H1 (cell line): ENCODE measurements around the gene SPEF1. TPM values are rescaled to one million over a fixed set of nuclear protein-coding genes. Genes with fewer than 3 reads are reported as not detected.

ENCODE experiments used
- CTCF ChIA-PET: fragments of 300-600 bp; sonication (Branson Sonifier 250); formaldehyde crosslinking; loops from one replicate; lab custom pipeline; 2021; ENCODE audit not compliant: partially characterized antibody; lab: Charles Lee
- POLR2A ChIA-PET: fragments of 300-600 bp; sonication (Branson Sonifier 250); formaldehyde crosslinking; loops from one replicate; lab custom pipeline; 2021; ENCODE audit warnings: inconsistent platforms; ENCODE audit not compliant: partially characterized antibody; lab: Charles Lee
- DNase-seq, 2 experiments: peaks; one replicate each; pipeline versions ENCODE4 v3.0.0 to v3.0.0-alpha.2; 2010 to 2022; ENCODE audit warnings: low spot score in 2 of 2, low read depth in 1 of 2, mixed read lengths in 1 of 2
- FAIRE-seq: peaks from 2 replicates; lab custom pipeline; 2011; peaks lifted over from hg19 to GRCh38; lab: Jason Lieb, UNC
- H2AFZ ChIP-seq: 2 replicates; pipeline ENCODE4 v1.8.1; 2012; ENCODE audit warnings: low read length, inconsistent platforms
- H2AK5ac ChIP-seq: 2 replicates; pipeline ENCODE4 v1.6.1; 2013; ENCODE audit warnings: low read depth, low read length
- H2BK120ac ChIP-seq: replicated peaks from 2 replicates; pipeline ENCODE3; 2013; ENCODE audit warnings: low read depth, low read length, inconsistent platforms
- H2BK12ac ChIP-seq: 2 replicates; pipeline ENCODE4 v1.6.1; 2013; ENCODE audit warnings: low read depth, low read length
- H2BK15ac ChIP-seq: 2 replicates; pipeline ENCODE4 v1.6.1; 2013; ENCODE audit warnings: low read length
- H2BK20ac ChIP-seq: 2 replicates; pipeline ENCODE4 v1.6.1; 2013; ENCODE audit warnings: low read length
- H2BK5ac ChIP-seq: 2 replicates; pipeline ENCODE4 v1.6.1; 2013; ENCODE audit warnings: low read depth, low read length
- H3K14ac ChIP-seq: 2 replicates; pipeline ENCODE4 v1.6.1; 2013; ENCODE audit warnings: inconsistent platforms; ENCODE audit not compliant: insufficient read length
- H3K18ac ChIP-seq: 2 replicates; pipeline ENCODE4 v1.6.1; 2013; ENCODE audit warnings: low read length; ENCODE audit errors: extremely low read depth
- H3K23ac ChIP-seq: 2 replicates; pipeline ENCODE4 v1.6.1; 2013; ENCODE audit warnings: inconsistent platforms; ENCODE audit not compliant: insufficient read length
- H3K23me2 ChIP-seq: 2 replicates; pipeline ENCODE4 v1.6.1; 2013; ENCODE audit warnings: low read depth, low read length
- H3K27ac ChIP-seq: 2 replicates; pipeline ENCODE4 v1.6.1; 2011; ENCODE audit warnings: low read depth, low read length, inconsistent platforms
- H3K27me3 ChIP-seq, 4 experiments: replicated peaks in 1 of 4; 1 replicate in 1 of 4; 2 replicates in 3 of 4; pipeline versions ENCODE4 v1.6.1 to v1.8.1; 2011 to 2013; ENCODE audit warnings: low read length in 3 of 4, mild to moderate bottlenecking in 3 of 4, inconsistent platforms in 2 of 4, mixed read lengths in 2 of 4, moderate library complexity in 1 of 4; ENCODE audit not compliant: control insufficient read depth in 3 of 4, insufficient read depth in 3 of 4; ENCODE audit errors: extremely low read depth in 1 of 4
- H3K36me3 ChIP-seq, 4 experiments: 2 replicates each; pipeline versions ENCODE4 v1.6.1 to v1.8.1; 2011 to 2013; ENCODE audit warnings: mild to moderate bottlenecking in 4 of 4, low read length in 3 of 4, moderate library complexity in 2 of 4, control low read depth in 1 of 4, inconsistent platforms in 1 of 4; ENCODE audit not compliant: insufficient read depth in 4 of 4, control insufficient read depth in 2 of 4
- H3K4ac ChIP-seq: replicated peaks from 2 replicates; pipeline ENCODE3; 2013; ENCODE audit warnings: low read length, low read depth, mixed read lengths, inconsistent platforms; ENCODE audit not compliant: insufficient read length
- H3K4me1 ChIP-seq, 4 experiments: replicated peaks in 1 of 4; 1 replicate in 1 of 4; 2 replicates in 3 of 4; pipeline versions ENCODE4 v1.6.1 to v1.8.1; 2011 to 2013; ENCODE audit warnings: low read length in 3 of 4, inconsistent platforms in 2 of 4, mixed read lengths in 1 of 4; ENCODE audit not compliant: insufficient read depth in 4 of 4, control insufficient read depth in 3 of 4
- H3K4me2 ChIP-seq, 2 experiments: 2 replicates each; pipeline versions ENCODE4 v1.6.1 to v1.8.1; 2011 to 2013; ENCODE audit warnings: low read depth in 2 of 2, low read length in 2 of 2, control low read depth in 1 of 2, inconsistent platforms in 1 of 2, mild to moderate bottlenecking in 1 of 2; ENCODE audit not compliant: insufficient read depth in 1 of 2
- H3K4me3 ChIP-seq, 4 experiments: fragments of 200-600, 300-600 bp in 1 of 4; sonication (generic), shearing (Covaris generic), sonication (Bioruptor Twin) in 1 of 4; 2 replicates each; pipeline versions ENCODE4 v1.5.1 to v1.8.1; 2011 to 2016; ENCODE audit warnings: low read length in 4 of 4, low read depth in 3 of 4, control low read depth in 2 of 4, inconsistent platforms in 2 of 4, mild to moderate bottlenecking in 2 of 4, mixed read lengths in 1 of 4, moderate library complexity in 1 of 4; ENCODE audit not compliant: insufficient read depth in 2 of 4; ENCODE audit errors: extremely low read depth in 1 of 4
- H3K56ac ChIP-seq: replicated peaks from 2 replicates; pipeline ENCODE3; 2013; ENCODE audit warnings: low read depth, mild to moderate bottlenecking, mixed read lengths, low read length, inconsistent platforms; ENCODE audit not compliant: insufficient read length
- H3K79me1 ChIP-seq: 2 replicates; pipeline ENCODE4 v1.6.1; 2013; ENCODE audit warnings: low read depth, low read length, control low read depth
- H3K79me2 ChIP-seq, 2 experiments: 2 replicates each; pipeline versions ENCODE4 v1.6.1 to v1.8.1; 2012 to 2013; ENCODE audit warnings: low read length in 2 of 2, mild to moderate bottlenecking in 2 of 2, inconsistent platforms in 1 of 2; ENCODE audit not compliant: insufficient read depth in 2 of 2, control insufficient read depth in 1 of 2
- H3K9ac ChIP-seq, 4 experiments: replicated peaks in 1 of 4; 1 replicate in 1 of 4; 2 replicates in 3 of 4; pipeline versions ENCODE4 v1.6.1 to v1.8.1; 2011 to 2013; ENCODE audit warnings: low read depth in 3 of 4, low read length in 3 of 4, control low read depth in 2 of 4, mild to moderate bottlenecking in 2 of 4, moderate library complexity in 2 of 4, inconsistent platforms in 1 of 4; ENCODE audit errors: extremely low read depth in 1 of 4
- H3K9me3 ChIP-seq, 2 experiments: 2 replicates each; pipeline versions ENCODE4 v1.6.1 to v1.8.1; 2012 to 2013; ENCODE audit warnings: mild to moderate bottlenecking in 2 of 2, moderate library complexity in 2 of 2, control low read depth in 1 of 2, inconsistent platforms in 1 of 2, low read depth in 1 of 2, low read length in 1 of 2, mixed read lengths in 1 of 2; ENCODE audit not compliant: insufficient read depth in 2 of 2
- H4K20me1 ChIP-seq, 2 experiments: replicated peaks in 1 of 2; 2 replicates each; pipeline versions ENCODE3 to v1.8.1; 2011 to 2013; ENCODE audit warnings: inconsistent platforms in 2 of 2, low read length in 2 of 2, mild to moderate bottlenecking in 1 of 2; ENCODE audit not compliant: insufficient read depth in 2 of 2, control insufficient read depth in 1 of 2
- H4K5ac ChIP-seq: 2 replicates; pipeline ENCODE4 v1.6.1; 2013; ENCODE audit warnings: low read length, low read depth, mixed read lengths, inconsistent platforms; ENCODE audit not compliant: insufficient read length
- H4K8ac ChIP-seq: 2 replicates; pipeline ENCODE4 v1.8.0; 2013; ENCODE audit warnings: mild to moderate bottlenecking, moderate library complexity, low read length, inconsistent platforms; ENCODE audit not compliant: insufficient read depth; ENCODE audit errors: extremely low read depth
- H4K91ac ChIP-seq: replicated peaks from 2 replicates; pipeline ENCODE3; 2013; ENCODE audit warnings: low read length, mixed read lengths, inconsistent platforms; ENCODE audit not compliant: insufficient read length
- CREB1 ChIP-seq: IDR thresholded peaks from 2 replicates; pipeline ENCODE4 v1.6.1; 2012; ENCODE audit warnings: inconsistent platforms
- GABPA ChIP-seq: IDR thresholded peaks from 2 replicates; pipeline ENCODE4 v1.6.1; 2011; ENCODE audit warnings: mild to moderate bottlenecking, low read length, moderate library complexity, borderline replicate concordance; ENCODE audit not compliant: insufficient read depth
- HDAC2 ChIP-seq, 2 experiments: fragments of 300-600 bp in 1 of 2; sonication (generic) in 1 of 2; IDR thresholded peaks; 2 replicates each; pipeline ENCODE4 v1.6.1; 2011 to 2012; ENCODE audit warnings: low read depth in 2 of 2, low read length in 2 of 2, mild to moderate bottlenecking in 2 of 2, moderate library complexity in 2 of 2, borderline replicate concordance in 1 of 2, inconsistent platforms in 1 of 2
- POLR2A ChIP-seq, 2 experiments: IDR thresholded peaks; 1 replicate in 1 of 2; 2 replicates in 1 of 2; pipeline ENCODE4 v1.6.1; 2011; ENCODE audit warnings: low read depth in 2 of 2, low read length in 2 of 2, mild to moderate bottlenecking in 2 of 2; ENCODE audit errors: control extremely low read depth in 1 of 2
- RAD21 ChIP-seq, 2 experiments: IDR thresholded peaks in 1 of 2; conservative IDR thresholded peaks in 1 of 2; 2 replicates each; pipeline ENCODE4 v1.6.1; 2011; ENCODE audit warnings: low read depth in 2 of 2, low read length in 2 of 2, improper control_type of control experiment in 1 of 2, inconsistent platforms in 1 of 2, mild to moderate bottlenecking in 1 of 2, moderate library complexity in 1 of 2
- TAF7 ChIP-seq: optimal IDR thresholded peaks from 2 replicates; pipeline ENCODE3; 2011; ENCODE audit warnings: low read depth, mild to moderate bottlenecking, inconsistent platforms, low read length, moderate library complexity, borderline replicate concordance
- TEAD4 ChIP-seq: IDR thresholded peaks from 2 replicates; pipeline ENCODE4 v1.6.1; 2012; ENCODE audit warnings: low read depth, low read length, inconsistent platforms, mixed read lengths
- YY1 ChIP-seq: IDR thresholded peaks from 2 replicates; pipeline ENCODE4 v1.6.1; 2011; ENCODE audit warnings: low read depth, mild to moderate bottlenecking, low read length
- WGBS, 2 experiments: shearing (Covaris generic) in 1 of 2; methylation state at CpG; one replicate each; pipeline versions ENCODE4 v1.1.6 to v1.1.7; 2013 to 2015; ENCODE audit warnings: low lambda C conversion rate in 2 of 2, mixed read lengths in 2 of 2, inconsistent platforms in 1 of 2, low coverage in 1 of 2, missing lambda C conversion rate in 1 of 2; ENCODE audit not compliant: insufficient replicate concordance in 2 of 2, insufficient coverage in 1 of 2, insufficient read length in 1 of 2; ENCODE audit errors: extremely low coverage in 1 of 2, missing lambda C conversion rate in 1 of 2; 5-methylcytosine and 5-hydroxymethylcytosine counted together
- polyA plus RNA-seq, 7 experiments: library from polyadenylated mRNA; depleted of rRNA in 3 of 7; stranded (reverse) in 5 of 7; unstranded in 2 of 7; fragments of >200 nt in 5 of 7; fragments of 200-250 nt in 2 of 7; gene quantifications; 1 replicate in 5 of 7; 2 replicates in 1 of 7; 4 replicates in 1 of 7; pipeline versions ENCODE4 v1.2.1 to v1.2.3, GENCODE V29; 2011 to 2013; ENCODE audit warnings: missing spikeins in 2 of 7, mixed read lengths in 2 of 7
- total RNA-seq: library from RNA; stranded (reverse); fragmentation: NEBNext Ultra II Directional; extraction: Animal tissue kit (Norgen Biotek cat#: 25700); gene quantifications from 2 replicates; pipeline ENCODE4 v1.2.1, GENCODE V29; 2021
- TF ChIP-seq, protein P1 (sequence below), 3 experiments: IDR thresholded peaks; 1 replicate in 2 of 3; 2 replicates in 1 of 3; pipeline versions ENCODE4 v1.5.1 to v1.6.1; 2011; ENCODE audit warnings: low read length in 3 of 3, mild to moderate bottlenecking in 3 of 3, inconsistent platforms in 2 of 3, low read depth in 1 of 3, moderate library complexity in 1 of 3; ENCODE audit not compliant: insufficient read depth in 1 of 3; ENCODE audit errors: control extremely low read depth in 1 of 3

Gene SPEF1
- total and polyA plus RNA-seq, 2 of the 8 experiments (the other 6 are each of a cell fraction or from before 2014, with no cell fraction given), result 0.51 to 0.71 TPM

DNA sequence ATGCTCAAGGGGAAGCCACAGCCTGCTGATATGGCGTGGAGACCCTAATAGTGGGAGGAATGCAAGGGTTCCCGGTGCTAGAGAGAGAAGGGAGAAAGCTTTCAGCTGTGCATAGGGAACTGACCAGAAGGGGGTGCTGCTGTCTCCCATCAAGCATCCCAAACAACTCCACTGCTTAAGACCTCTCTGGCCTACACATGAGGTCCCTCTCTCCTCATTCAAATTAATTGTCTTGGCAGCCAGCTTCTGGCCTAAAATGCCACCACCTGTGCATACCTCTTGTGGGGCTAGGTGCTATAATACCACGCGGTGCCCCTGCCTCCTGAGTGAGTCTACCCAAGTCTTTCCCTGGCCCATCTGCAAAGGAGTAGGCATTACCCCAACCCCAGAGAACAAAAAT lies 28.1 kb downstream of the SPEF1 start:
- H3K4ac ChIP-seq, result no peak overlapping the region
- peaks cover 19% of the 10 kb centered on the region for H3K23me2 ChIP-seq
- no peak overlapping the region for H3K56ac ChIP-seq
- no peak overlapping the region for H3K23ac ChIP-seq
- no peaks in the 10 kb centered on the region; the same call in 1 of the 2 replicates for H3K79me1 ChIP-seq
- H2BK120ac ChIP-seq, result no peak overlapping the region
- no peak overlapping the region for H4K91ac ChIP-seq
- no peak overlapping the region for H2AK5ac ChIP-seq
- ChIA-PET CTCF (interaction anchor here (0.6 to 18.6 kb wide), 21 partner anchors 10 to 452 kb away, joined by 3 to 308 read pairs (median 4); partner anchors contain the start of genes ADISSP, AP5S1, HSPA12B and SIGLEC1), POLR2A (interaction anchor here (0.6 to 5.9 kb wide), 7 partner anchors 9 to 75 kb away, joined by 3 to 46 read pairs (median 3); partner anchors contain the start of gene ADISSP)
- FAIRE-seq (peak; percentile 48), DNase-seq (peak in 1 of 2 experiments; percentile 84)
- no peak overlapping the region; the same call in 1 of the 2 replicates for H2BK15ac ChIP-seq
- peaks cover 0 to 4% (median under 1%) of the 10 kb centered on the region in 4 experiments; a peak in 5 of 8 replicates for H3K36me3 ChIP-seq
- H3K4me1 ChIP-seq, result peaks cover 0 to 17% (median 4%) of the 10 kb centered on the region in 4 experiments; a peak in 5 of 7 replicates
- no peak overlapping the region for H4K5ac ChIP-seq
- WGBS, 2 experiments, result 46% methylated on average over 4 of the region's 4 CpGs; no CpG with 5 or more reads in 1 of the 2 experiments
- no peak overlapping the region for H2BK20ac ChIP-seq
- H3K4me3 ChIP-seq, result no peak overlapping the region
- no peak overlapping the region for H2AFZ ChIP-seq
- no peak overlapping the region for H4K8ac ChIP-seq
- no peak overlapping the region for H2BK12ac ChIP-seq
- H3K27me3 ChIP-seq, result peaks cover 4 to 22% (median 17%) of the 10 kb centered on the region in 4 experiments
- no peak overlapping the region; a peak in 1 of 4 replicates for H3K4me2 ChIP-seq
- no peak overlapping the region for H3K27ac ChIP-seq
- H3K9ac ChIP-seq, result no peak overlapping the region
- H2BK5ac ChIP-seq, result no peak overlapping the region
- no peaks in the 10 kb centered on the region for H3K9me3 ChIP-seq
- H3K14ac ChIP-seq, result no peak overlapping the region
- H3K18ac ChIP-seq, result no peak overlapping the region
- H4K20me1 ChIP-seq, result peaks cover 6 to 27% of the 10 kb centered on the region in 2 experiments
- no peaks in the 10 kb centered on the region for H3K79me2 ChIP-seq
- TF ChIP-seq CREB1 (peak; percentile 51), HDAC2 (IDR thresholded peaks at IDR 0.05; ENCODE audit: borderline replicate concordance in 1 of 2, low read depth in 2 of 2, low read length in 2 of 2) (no peak), GABPA (0 out of 2 replicates have a peak, but pooled peaks have one; percentile 14), YY1 (0 out of 2 replicates have a peak, but pooled peaks have one; percentile 24), RAD21 (IDR thresholded peaks at IDR 0.05 in 1 of 2, conservative IDR thresholded peaks at IDR 0.05 in 1 of 2; ENCODE audit: low read depth in 2 of 2, low read length in 2 of 2) (peak; percentile 69 to 75), TEAD4 (0 out of 2 replicates have a peak, but pooled peaks have one; percentile 16), TAF7 (no peak), POLR2A (IDR thresholded peaks at IDR 0.05; ENCODE audit: control extremely low read depth in 1 of 2, low read depth in 2 of 2, low read length in 2 of 2) (peak in 1 of 2 experiments; percentile 49; a peak in 2 of 3 replicates)
- TF ChIP-seq, protein P1, sequence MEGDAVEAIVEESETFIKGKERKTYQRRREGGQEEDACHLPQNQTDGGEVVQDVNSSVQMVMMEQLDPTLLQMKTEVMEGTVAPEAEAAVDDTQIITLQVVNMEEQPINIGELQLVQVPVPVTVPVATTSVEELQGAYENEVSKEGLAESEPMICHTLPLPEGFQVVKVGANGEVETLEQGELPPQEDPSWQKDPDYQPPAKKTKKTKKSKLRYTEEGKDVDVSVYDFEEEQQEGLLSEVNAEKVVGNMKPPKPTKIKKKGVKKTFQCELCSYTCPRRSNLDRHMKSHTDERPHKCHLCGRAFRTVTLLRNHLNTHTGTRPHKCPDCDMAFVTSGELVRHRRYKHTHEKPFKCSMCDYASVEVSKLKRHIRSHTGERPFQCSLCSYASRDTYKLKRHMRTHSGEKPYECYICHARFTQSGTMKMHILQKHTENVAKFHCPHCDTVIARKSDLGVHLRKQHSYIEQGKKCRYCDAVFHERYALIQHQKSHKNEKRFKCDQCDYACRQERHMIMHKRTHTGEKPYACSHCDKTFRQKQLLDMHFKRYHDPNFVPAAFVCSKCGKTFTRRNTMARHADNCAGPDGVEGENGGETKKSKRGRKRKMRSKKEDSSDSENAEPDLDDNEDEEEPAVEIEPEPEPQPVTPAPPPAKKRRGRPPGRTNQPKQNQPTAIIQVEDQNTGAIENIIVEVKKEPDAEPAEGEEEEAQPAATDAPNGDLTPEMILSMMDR (IDR thresholded peaks at IDR 0.05; ENCODE audit: control extremely low read depth in 1 of 3, insufficient read depth in 1 of 3, low read depth in 1 of 3, low read length in 3 of 3), result peak; percentile 78 to 97 (median 80)
